Endothelial cell of umbilical vein (primary cell): ENCODE data around the gene SUPT3H.

ENCODE experiments used
- CTCF ChIP-seq, 2 donors: IDR thresholded peaks; 1 replicate in 1 of 2; 2 replicates in 1 of 2; pipeline ENCODE4 v1.5.1; 2011; ENCODE audit warnings: low read length in 2 of 2, mild to moderate bottlenecking in 2 of 2, moderate library complexity in 2 of 2, control low read depth in 1 of 2, inconsistent platforms in 1 of 2, low read depth in 1 of 2; ENCODE audit not compliant: insufficient read depth in 1 of 2; ENCODE audit errors: extremely low read depth in 1 of 2
- FOS ChIP-seq: IDR thresholded peaks from 2 replicates; pipeline ENCODE4 v1.6.1; 2011; ENCODE audit warnings: mild to moderate bottlenecking, low read length, moderate library complexity, borderline replicate concordance; ENCODE audit not compliant: insufficient read depth
- POLR2A ChIP-seq: IDR thresholded peaks from 2 replicates; pipeline ENCODE4 v1.6.1; 2012; ENCODE audit warnings: low read depth, mild to moderate bottlenecking, control low read depth, low read length
- POLR2AphosphoS5 ChIP-seq: IDR thresholded peaks from 2 replicates; pipeline ENCODE4 v1.6.1; 2012; ENCODE audit warnings: low read depth, mild to moderate bottlenecking, control low read depth, low read length, moderate library complexity; ENCODE audit not compliant: insufficient read depth

DNA sequence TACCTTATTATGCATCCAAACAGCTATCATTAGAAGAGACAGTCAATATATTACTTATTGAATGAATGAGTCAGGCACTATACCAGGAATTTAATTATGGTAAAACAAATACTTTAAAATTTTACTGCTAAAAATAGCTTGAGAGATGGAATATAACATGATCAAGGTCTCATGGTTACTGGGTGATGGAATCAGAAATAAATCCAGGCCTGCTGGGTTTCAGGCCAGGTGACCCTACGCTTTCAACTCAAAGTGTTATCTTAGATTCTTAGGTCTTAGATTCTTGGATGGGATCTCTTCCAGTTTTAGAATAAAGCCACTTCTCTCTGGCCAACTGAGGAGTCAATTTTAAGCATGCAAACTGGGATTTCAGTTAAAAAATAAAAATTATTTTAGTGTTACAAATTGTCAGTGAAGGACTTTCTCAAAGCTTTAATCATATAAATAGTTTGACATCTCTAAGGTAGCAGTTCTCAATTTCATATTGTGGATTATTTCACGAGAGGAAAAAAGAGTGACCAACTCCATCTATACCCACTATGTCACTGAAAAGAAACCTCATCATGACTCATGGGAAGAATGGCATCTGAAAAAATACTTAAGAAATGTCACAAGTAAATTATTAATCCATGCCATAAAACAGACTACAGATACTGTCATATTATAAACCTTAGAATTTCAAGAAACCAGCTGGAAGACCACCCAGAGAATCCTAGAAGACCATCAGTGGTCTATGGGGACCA lies 333.1 kb downstream of the SUPT3H start:
- no peak for TF ChIP-seq POLR2A
- no peak for TF ChIP-seq CTCF (IDR thresholded peaks at IDR 0.05; ENCODE audit: extremely low read depth in 1 of 2, insufficient read depth in 1 of 2, low read depth in 1 of 2, low read length in 2 of 2)
- TF ChIP-seq FOS, result no peak
- TF ChIP-seq POLR2AphosphoS5, result no peak
